Endothelial cell of umbilical vein (primary cell): ENCODE measurements around the gene NSD2. TPM values are rescaled to one million over a fixed set of nuclear protein-coding genes. Genes with fewer than 3 reads are reported as not detected.

ENCODE experiments used
- BruUV-seq: library from RNA; stranded (reverse); fragments of 400-500 nt; replicated peaks from 2 replicates; lab custom pipeline; 2021; lab: Mats Ljungman, UMichigan
- CTCF ChIA-PET: fragments of 300-600, 350-600 bp; sonication (Branson Sonifier 250); formaldehyde crosslinking; loops from one replicate; lab custom pipeline; 2021; ENCODE audit warnings: antibody characterized with exemption, inconsistent platforms; lab: Charles Lee
- POLR2A ChIA-PET: fragments of 300-600, 350-600 bp; sonication (Branson Sonifier 250); formaldehyde crosslinking; loops from one replicate; lab custom pipeline; 2021; ENCODE audit warnings: antibody characterized with exemption, inconsistent platforms; lab: Charles Lee
- DNase-seq: peaks from one replicate; pipeline ENCODE4 v3.0.0-alpha.2; 2011; ENCODE audit warnings: low read depth, low spot score
- FAIRE-seq: peaks from 2 replicates; lab custom pipeline; 2011; peaks lifted over from hg19 to GRCh38; lab: Jason Lieb, UNC
- H2AFZ ChIP-seq: 2 replicates; pipeline ENCODE4 v1.6.0; 2012; ENCODE audit warnings: low read depth, low read length, control low read depth, inconsistent platforms
- H3K27ac ChIP-seq: 2 replicates; pipeline ENCODE4 v1.5.1; 2011; ENCODE audit warnings: low read depth, mild to moderate bottlenecking, control low read depth, low read length, moderate library complexity; ENCODE audit not compliant: insufficient read depth
- H3K27me3 ChIP-seq, 2 experiments: 2 replicates each; pipeline versions ENCODE4 v1.6.0 to v1.6.1; 2011; ENCODE audit warnings: low read length in 2 of 2, mixed read lengths in 1 of 2; ENCODE audit not compliant: control insufficient read depth in 2 of 2, insufficient read depth in 2 of 2
- H3K36me3 ChIP-seq, 2 experiments: 2 replicates in 1 of 2; 3 replicates in 1 of 2; pipeline ENCODE4 v1.5.1; 2011; ENCODE audit warnings: low read length in 2 of 2, mild to moderate bottlenecking in 1 of 2, moderate library complexity in 1 of 2; ENCODE audit not compliant: control insufficient read depth in 2 of 2, insufficient read depth in 2 of 2; ENCODE audit errors: extremely low read depth in 1 of 2
- H3K4me1 ChIP-seq: 3 replicates; pipeline ENCODE4 v1.5.1; 2011; ENCODE audit warnings: mild to moderate bottlenecking, low read length; ENCODE audit not compliant: control insufficient read depth, insufficient read depth; ENCODE audit errors: extremely low read depth
- H3K4me2 ChIP-seq: 2 replicates; pipeline ENCODE4 v1.6.1; 2011; ENCODE audit warnings: low read length, control low read depth, mixed read lengths; ENCODE audit not compliant: insufficient read depth
- H3K4me3 ChIP-seq, 3 experiments: fragments of 200-600 bp in 1 of 3; sonication (generic), shearing (Covaris generic) in 1 of 3; replicated peaks in 1 of 3; 2 replicates each; pipeline ENCODE4 v1.5.1; 2011 to 2016; ENCODE audit warnings: control low read depth in 3 of 3, low read length in 3 of 3, mild to moderate bottlenecking in 2 of 3, inconsistent platforms in 1 of 3, low read depth in 1 of 3, moderate library complexity in 1 of 3; ENCODE audit not compliant: insufficient read depth in 1 of 3
- H3K79me2 ChIP-seq: 2 replicates; pipeline ENCODE4 v1.6.0; 2012; ENCODE audit warnings: low read length, inconsistent platforms; ENCODE audit not compliant: control insufficient read depth, insufficient read depth
- H3K9ac ChIP-seq: replicated peaks from 2 replicates; pipeline ENCODE3; 2011; ENCODE audit warnings: low read length, control low read depth; ENCODE audit not compliant: insufficient read depth; ENCODE audit errors: extremely low read depth
- H3K9me1 ChIP-seq: replicated peaks from 3 replicates; pipeline ENCODE4 v1.6.0; 2011; ENCODE audit warnings: mild to moderate bottlenecking, low read length; ENCODE audit not compliant: control insufficient read depth, insufficient read depth; ENCODE audit errors: extremely low read depth
- H3K9me3 ChIP-seq: replicated peaks from 2 replicates; pipeline ENCODE4 v1.5.1; 2012; ENCODE audit warnings: low read length, inconsistent platforms; ENCODE audit not compliant: control insufficient read depth, insufficient read depth
- H4K20me1 ChIP-seq: replicated peaks from 2 replicates; pipeline ENCODE3; 2011; ENCODE audit warnings: mild to moderate bottlenecking, low read length; ENCODE audit not compliant: control insufficient read depth, insufficient read depth; ENCODE audit errors: extremely low read depth
- EZH2 ChIP-seq: IDR thresholded peaks from 2 replicates; pipeline ENCODE4 v1.6.1; 2012; ENCODE audit warnings: borderline replicate concordance, low read depth, mild to moderate bottlenecking, moderate library complexity, low read length, inconsistent platforms; ENCODE audit not compliant: severe bottlenecking
- GATA2 ChIP-seq: IDR thresholded peaks from 2 replicates; pipeline ENCODE4 v1.7.0; 2011; ENCODE audit warnings: low read depth, mild to moderate bottlenecking, moderate library complexity, mixed read lengths, low read length; ENCODE audit not compliant: insufficient read length, insufficient read depth
- dilution Hi-C: fragments of 300-500 bp; cut with MboI; formaldehyde crosslinking; loops from one replicate; pipeline ENCODE4 v1.15.0; 2019; ENCODE audit warnings: low sequenced_read_pairs; ENCODE audit not compliant: extremely low pct_ligation_motif_present
- intact Hi-C: fragments of 100-400 bp; cut with micrococcal nuclease; formaldehyde crosslinking; loops from one replicate; pipeline ENCODE4 v1.10.0; 2022
- polyA plus RNA-seq, 4 experiments: library from polyadenylated mRNA; depleted of rRNA in 3 of 4; stranded (reverse) in 3 of 4; unstranded in 1 of 4; fragments of >200 nt; gene quantifications; 2 replicates each; pipeline versions ENCODE4 v1.2.1 to v1.2.3, GENCODE V29; 2011 to 2012; ENCODE audit warnings: missing spikeins in 1 of 4
- total RNA-seq: library from RNA; stranded (reverse); gene quantifications from 2 replicates; pipeline ENCODE4 v1.2.3, GENCODE V29; 2021
- TF ChIP-seq, protein P1 (sequence below), 2 donors: IDR thresholded peaks; 1 replicate in 1 of 2; 2 replicates in 1 of 2; pipeline ENCODE4 v1.5.1; 2011; ENCODE audit warnings: low read length in 2 of 2, mild to moderate bottlenecking in 2 of 2, moderate library complexity in 2 of 2, control low read depth in 1 of 2, inconsistent platforms in 1 of 2, low read depth in 1 of 2; ENCODE audit not compliant: insufficient read depth in 1 of 2; ENCODE audit errors: extremely low read depth in 1 of 2

Gene NSD2
- total and polyA plus RNA-seq, 2 donors (not counting 3 experiments of a cell fraction or from before 2014, with no cell fraction given) = 31.3 to 171 TPM

- ChIA-PET CTCF (no interaction called here), POLR2A (no interaction called here)
- no peak overlapping the region for H3K9ac ChIP-seq
- dilution Hi-C loops = no loop called here
- H3K4me1 ChIP-seq = no peaks in the 10 kb centered on the region
- peaks cover 9% of the 10 kb centered on the region for H3K79me2 ChIP-seq
- TF ChIP-seq GATA2 = no peak
- no peak for TF ChIP-seq EZH2
- peaks cover 24 to 56% of the 10 kb centered on the region in 2 experiments for H3K36me3 ChIP-seq
- H4K20me1 ChIP-seq = no peaks in the 10 kb centered on the region
- no peaks in the 10 kb centered on the region for H3K9me3 ChIP-seq
- no peak overlapping the region for H2AFZ ChIP-seq
- BruUV-seq = no TSS peak
- intact Hi-C loops = no loop called here
- no peak overlapping the region for H3K4me2 ChIP-seq
- FAIRE-seq (no peak), DNase-seq (no peak)
- no peaks in the 10 kb centered on the region for H3K27me3 ChIP-seq
- no peak overlapping the region for H3K27ac ChIP-seq
- H3K9me1 ChIP-seq = no peaks in the 10 kb centered on the region
- no peak overlapping the region for H3K4me3 ChIP-seq
Measured at GRCh38 chr4:1974840-1975239, 103.6 kb downstream of the NSD2 start.

DNA sequence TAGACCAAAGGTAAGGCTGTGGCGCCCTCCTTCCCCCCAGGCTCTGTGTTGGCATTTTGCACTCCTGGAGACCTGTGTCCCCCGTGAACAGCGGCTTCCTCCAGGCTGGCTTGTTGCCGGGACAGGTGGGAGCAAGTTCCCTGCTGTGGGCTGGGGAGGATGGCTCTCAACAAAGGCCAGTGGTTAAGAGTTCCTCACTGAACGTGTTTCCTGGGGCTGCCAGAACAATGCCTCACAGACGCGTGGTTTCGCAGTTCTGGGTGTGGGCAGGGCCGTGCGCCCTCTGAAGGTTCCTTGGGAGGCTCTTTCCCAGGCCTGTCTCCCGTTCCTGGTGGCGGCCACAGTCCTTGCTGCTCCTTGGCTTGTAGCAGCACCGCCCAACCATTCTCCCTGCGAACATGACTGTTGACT, 104.2 kb downstream of the NSD2 start:
- FAIRE-seq (no peak), DNase-seq (no peak)
- no TSS peak for BruUV-seq
- H3K9me3 ChIP-seq = no peaks in the 10 kb centered on the region
- intact Hi-C loops (no loop called here), dilution Hi-C loops (no loop called here)
- ChIA-PET POLR2A (no interaction called here), CTCF (no interaction called here)
- no peak overlapping the region for H2AFZ ChIP-seq
- H3K79me2 ChIP-seq = peaks cover 9% of the 10 kb centered on the region
- no peak overlapping the region for H3K27ac ChIP-seq
- no peaks in the 10 kb centered on the region for H4K20me1 ChIP-seq
- no peak for TF ChIP-seq EZH2
- TF ChIP-seq, protein P1, sequence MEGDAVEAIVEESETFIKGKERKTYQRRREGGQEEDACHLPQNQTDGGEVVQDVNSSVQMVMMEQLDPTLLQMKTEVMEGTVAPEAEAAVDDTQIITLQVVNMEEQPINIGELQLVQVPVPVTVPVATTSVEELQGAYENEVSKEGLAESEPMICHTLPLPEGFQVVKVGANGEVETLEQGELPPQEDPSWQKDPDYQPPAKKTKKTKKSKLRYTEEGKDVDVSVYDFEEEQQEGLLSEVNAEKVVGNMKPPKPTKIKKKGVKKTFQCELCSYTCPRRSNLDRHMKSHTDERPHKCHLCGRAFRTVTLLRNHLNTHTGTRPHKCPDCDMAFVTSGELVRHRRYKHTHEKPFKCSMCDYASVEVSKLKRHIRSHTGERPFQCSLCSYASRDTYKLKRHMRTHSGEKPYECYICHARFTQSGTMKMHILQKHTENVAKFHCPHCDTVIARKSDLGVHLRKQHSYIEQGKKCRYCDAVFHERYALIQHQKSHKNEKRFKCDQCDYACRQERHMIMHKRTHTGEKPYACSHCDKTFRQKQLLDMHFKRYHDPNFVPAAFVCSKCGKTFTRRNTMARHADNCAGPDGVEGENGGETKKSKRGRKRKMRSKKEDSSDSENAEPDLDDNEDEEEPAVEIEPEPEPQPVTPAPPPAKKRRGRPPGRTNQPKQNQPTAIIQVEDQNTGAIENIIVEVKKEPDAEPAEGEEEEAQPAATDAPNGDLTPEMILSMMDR (IDR thresholded peaks at IDR 0.05; ENCODE audit: extremely low read depth in 1 of 2, insufficient read depth in 1 of 2, low read depth in 1 of 2, low read length in 2 of 2) = no peak
- TF ChIP-seq GATA2 = no peak
- no peaks in the 10 kb centered on the region for H3K9me1 ChIP-seq
- no peak overlapping the region for H3K4me2 ChIP-seq
- no peaks in the 10 kb centered on the region for H3K27me3 ChIP-seq
- peaks cover 24 to 53% of the 10 kb centered on the region in 2 experiments for H3K36me3 ChIP-seq
- no peak overlapping the region for H3K9ac ChIP-seq
- no peaks in the 10 kb centered on the region for H3K4me1 ChIP-seq
- no peak overlapping the region for H3K4me3 ChIP-seq
